Activated T-cell treated with anti-CD3 and anti-CD28 coated beads, Interleukin-2, amount 50 U/mL, for 4 hours (primary cell): ENCODE data around the gene SMIM13. TPM values are rescaled to one million over a fixed set of nuclear protein-coding genes. Genes with fewer than 3 reads are reported as not detected.

Experiments
- ATAC-seq, 2 donors: fragments of 200-7000 bp; cut with Tn5 transposase; one replicate each; pipeline ENCODE4 v1.10.0; 2021
- DNase-seq: peaks from one replicate; pipeline ENCODE4 v3.0.0-alpha.2; 2020
- H3K27me3 Mint-ChIP-seq: one replicate; pipeline ENCODE4 v1.8.0; 2021; ENCODE audit warnings: low read depth, mixed read lengths
- H3K36me3 Mint-ChIP-seq: one replicate; pipeline ENCODE4 v1.8.0; 2022; ENCODE audit warnings: mixed read lengths; ENCODE audit not compliant: insufficient read depth
- H3K4me1 Mint-ChIP-seq: one replicate; pipeline ENCODE4 v1.8.0; 2021; ENCODE audit warnings: low read depth, mixed read lengths
- H3K4me3 Mint-ChIP-seq: one replicate; pipeline ENCODE4 v1.8.0; 2021; ENCODE audit warnings: mild to moderate bottlenecking, moderate library complexity, mixed read lengths
- H3K9me3 Mint-ChIP-seq: one replicate; pipeline ENCODE4 v1.8.0; 2021; ENCODE audit warnings: mixed read lengths
- total RNA-seq, 3 donors: library from RNA; stranded (reverse); gene quantifications; one replicate each; pipeline ENCODE4 v1.2.1, GENCODE V29; 2021

Gene SMIM13
- total RNA-seq, 3 donors from 2014 or later = 13.7 to 15.2 (median 14.9) TPM

DNA sequence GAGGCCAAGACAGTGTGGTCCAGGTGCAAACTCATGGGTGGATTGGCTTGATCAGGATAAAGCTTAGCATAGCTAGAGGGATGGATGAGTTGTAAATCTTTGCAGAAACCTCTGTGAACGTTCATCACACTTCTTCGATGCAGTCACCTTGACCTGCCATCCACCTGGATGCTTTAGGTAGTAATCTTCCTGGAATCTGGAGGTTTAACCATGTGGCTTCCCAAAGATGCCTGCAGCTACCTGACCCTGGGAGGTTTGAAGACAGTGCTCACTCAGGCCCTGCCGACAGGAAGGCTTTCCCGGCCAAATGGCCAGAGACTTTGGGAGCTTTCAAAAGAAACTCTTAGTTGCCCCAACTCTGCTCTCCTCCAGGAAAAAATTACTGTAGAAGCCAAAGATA lies 73.3 kb downstream of the SMIM13 start:
- DNase-seq (no peak), ATAC-seq (no peak)
- no peaks in the 10 kb centered on the region for H3K9me3 Mint-ChIP-seq
- H3K4me3 Mint-ChIP-seq = no peak overlapping the region
- H3K4me1 Mint-ChIP-seq = peaks cover 8% of the 10 kb centered on the region
- H3K36me3 Mint-ChIP-seq = no peaks in the 10 kb centered on the region
- H3K27me3 Mint-ChIP-seq = no peaks in the 10 kb centered on the region

- Mint-ChIP-seq H3K4me3 (no peak overlapping the region), H3K27me3 (no peaks in the 10 kb centered on the region), H3K36me3 (no peaks in the 10 kb centered on the region), H3K9me3 (no peaks in the 10 kb centered on the region), H3K4me1 (peaks cover 17% of the 10 kb centered on the region)
- ATAC-seq = no peak
- DNase-seq = no peak
Observed at GRCh38 chr6:11168091-11168635, 74.5 kb downstream of the SMIM13 start.

DNA sequence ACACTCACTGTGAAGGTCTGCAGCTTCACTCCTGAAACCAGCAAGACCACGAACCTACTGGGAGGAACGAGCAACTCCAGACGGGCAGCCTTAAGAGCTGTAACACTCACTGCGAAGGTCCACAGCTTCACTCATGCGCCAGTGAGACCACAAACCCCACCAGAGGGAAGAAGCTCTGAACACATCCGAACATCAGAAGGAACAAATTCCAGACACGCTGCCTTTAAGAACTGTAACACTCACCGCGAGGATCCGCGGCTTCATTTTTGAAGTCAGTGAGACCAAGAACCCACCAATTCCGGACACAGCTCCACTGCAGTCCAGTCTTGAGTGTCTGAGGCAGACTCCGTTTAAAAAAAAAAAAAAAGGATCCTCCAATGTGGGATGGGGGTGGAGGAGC lies 78.3 kb downstream of the SMIM13 start:
- Mint-ChIP-seq H3K4me1 (peaks cover 9% of the 10 kb centered on the region), H3K27me3 (no peaks in the 10 kb centered on the region), H3K4me3 (no peak overlapping the region), H3K9me3 (no peaks in the 10 kb centered on the region), H3K36me3 (no peaks in the 10 kb centered on the region)
- ATAC-seq (no peak), DNase-seq (no peak)

DNA sequence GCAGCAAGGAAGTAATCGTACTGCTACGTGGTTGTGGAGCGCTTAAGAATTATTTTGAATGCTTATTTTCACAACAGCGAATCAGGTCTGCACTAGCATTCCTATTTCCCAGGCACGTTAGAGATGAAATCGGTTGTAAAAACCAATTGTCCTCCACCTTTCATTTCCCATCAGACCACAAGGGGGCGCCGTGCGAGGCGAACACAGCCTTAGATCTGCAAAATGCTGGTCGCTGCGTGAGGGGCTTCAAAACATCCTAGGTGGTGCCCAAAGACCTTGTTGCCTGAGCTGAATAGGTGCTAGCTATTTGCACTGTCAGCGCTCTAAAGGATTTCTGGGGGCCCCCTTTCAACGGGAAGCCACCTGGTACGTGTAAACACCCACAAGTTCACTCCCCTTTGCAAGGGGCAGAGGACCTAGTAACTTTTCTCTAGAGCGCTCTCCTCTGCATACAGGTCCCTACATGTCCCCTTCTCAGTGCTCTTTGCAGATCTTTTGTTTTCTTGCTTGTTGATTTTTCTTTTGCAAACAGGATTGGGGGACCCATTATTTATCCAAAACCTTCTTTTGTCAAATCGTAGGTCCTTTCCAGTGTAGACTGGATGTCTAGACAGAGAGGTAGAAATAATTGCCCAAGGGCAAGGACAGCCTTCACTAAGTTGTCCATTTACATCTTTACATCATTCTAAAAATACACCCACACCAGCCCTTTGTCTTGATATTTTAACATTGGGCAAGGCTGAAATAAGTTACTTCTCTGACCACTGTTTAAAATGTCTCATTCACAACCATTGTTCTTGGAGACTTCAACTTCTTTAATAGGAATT lies 79.1 kb downstream of the SMIM13 start:
- no peaks in the 10 kb centered on the region for H3K36me3 Mint-ChIP-seq
- peak; percentile 78 for DNase-seq
- H3K27me3 Mint-ChIP-seq = no peaks in the 10 kb centered on the region
- peak overlapping the region; percentile 5 for H3K4me3 Mint-ChIP-seq
- peak in 1 of 2 donors; percentile 72 for ATAC-seq
- peaks cover 9% of the 10 kb centered on the region for H3K4me1 Mint-ChIP-seq
- H3K9me3 Mint-ChIP-seq = no peaks in the 10 kb centered on the region

DNA sequence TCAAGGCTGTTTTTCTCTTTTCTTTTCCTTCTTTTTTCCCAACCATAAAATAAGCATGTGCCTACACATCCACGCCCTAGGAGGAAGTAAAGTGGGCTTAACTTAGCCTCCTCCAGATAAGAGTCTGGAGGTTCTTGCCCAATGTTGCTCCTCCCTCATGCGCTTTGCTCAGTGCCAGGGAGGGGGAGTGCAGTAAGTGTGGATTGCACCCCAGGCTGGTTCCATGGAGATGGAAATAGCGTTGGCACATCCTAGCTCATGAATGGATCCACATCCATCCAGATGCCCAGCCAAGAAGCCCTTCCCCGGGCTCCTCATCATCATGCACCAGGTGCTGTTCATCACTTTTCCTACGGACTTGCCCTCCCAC lies 80.6 kb downstream of the SMIM13 start:
- H3K27me3 Mint-ChIP-seq = no peaks in the 10 kb centered on the region
- H3K9me3 Mint-ChIP-seq = peaks cover under 1% of the 10 kb centered on the region
- H3K4me1 Mint-ChIP-seq = peaks cover 9% of the 10 kb centered on the region
- no peak for DNase-seq
- no peaks in the 10 kb centered on the region for H3K36me3 Mint-ChIP-seq
- no peak overlapping the region for H3K4me3 Mint-ChIP-seq
- no peak for ATAC-seq

DNA sequence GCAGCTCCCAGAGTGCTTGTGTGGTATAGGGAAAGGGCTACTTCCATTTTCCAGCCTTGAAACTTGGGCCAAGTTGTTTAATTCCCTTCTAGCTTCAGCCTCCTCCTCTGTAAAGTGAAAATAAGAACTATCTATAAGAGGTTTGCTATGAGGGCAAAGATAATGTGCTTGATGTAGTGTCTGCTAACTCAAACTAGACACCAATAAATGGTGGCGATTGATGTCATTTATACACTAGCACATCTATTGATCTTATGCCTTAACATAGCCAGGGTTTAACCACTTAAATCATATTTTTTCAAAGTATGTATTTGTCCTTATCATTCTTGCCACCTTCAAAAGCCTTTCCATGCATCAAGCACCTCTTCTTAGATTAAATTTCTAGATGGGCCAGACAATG lies 83.6 kb downstream of the SMIM13 start:
- Mint-ChIP-seq H3K36me3 (peaks cover 6% of the 10 kb centered on the region), H3K4me1 (peaks cover 8% of the 10 kb centered on the region), H3K27me3 (no peaks in the 10 kb centered on the region), H3K4me3 (no peak overlapping the region), H3K9me3 (peaks cover 19% of the 10 kb centered on the region)
- ATAC-seq = no peak
- DNase-seq = no peak

DNA sequence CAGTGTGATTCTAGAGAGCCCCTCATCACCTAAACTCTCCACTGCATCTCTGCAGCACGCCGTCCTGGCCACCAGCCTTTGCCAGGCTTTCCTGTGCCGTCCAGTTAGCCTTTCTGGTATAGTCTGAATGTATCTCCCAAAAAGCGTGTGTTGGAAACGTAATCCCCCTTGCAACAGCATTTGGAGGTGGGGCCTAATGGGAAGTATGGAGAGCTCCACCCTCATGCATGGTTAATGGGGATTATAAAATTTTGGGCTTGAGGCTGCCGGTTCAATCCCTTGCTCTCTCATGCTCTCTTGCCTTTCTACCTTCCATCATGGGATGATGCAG lies 85.4 kb downstream of the SMIM13 start:
- ATAC-seq (no peak), DNase-seq (no peak)
- Mint-ChIP-seq H3K36me3 (peaks cover 21% of the 10 kb centered on the region), H3K9me3 (peaks cover 19% of the 10 kb centered on the region), H3K27me3 (no peaks in the 10 kb centered on the region), H3K4me1 (no peaks in the 10 kb centered on the region), H3K4me3 (no peak overlapping the region)

DNA sequence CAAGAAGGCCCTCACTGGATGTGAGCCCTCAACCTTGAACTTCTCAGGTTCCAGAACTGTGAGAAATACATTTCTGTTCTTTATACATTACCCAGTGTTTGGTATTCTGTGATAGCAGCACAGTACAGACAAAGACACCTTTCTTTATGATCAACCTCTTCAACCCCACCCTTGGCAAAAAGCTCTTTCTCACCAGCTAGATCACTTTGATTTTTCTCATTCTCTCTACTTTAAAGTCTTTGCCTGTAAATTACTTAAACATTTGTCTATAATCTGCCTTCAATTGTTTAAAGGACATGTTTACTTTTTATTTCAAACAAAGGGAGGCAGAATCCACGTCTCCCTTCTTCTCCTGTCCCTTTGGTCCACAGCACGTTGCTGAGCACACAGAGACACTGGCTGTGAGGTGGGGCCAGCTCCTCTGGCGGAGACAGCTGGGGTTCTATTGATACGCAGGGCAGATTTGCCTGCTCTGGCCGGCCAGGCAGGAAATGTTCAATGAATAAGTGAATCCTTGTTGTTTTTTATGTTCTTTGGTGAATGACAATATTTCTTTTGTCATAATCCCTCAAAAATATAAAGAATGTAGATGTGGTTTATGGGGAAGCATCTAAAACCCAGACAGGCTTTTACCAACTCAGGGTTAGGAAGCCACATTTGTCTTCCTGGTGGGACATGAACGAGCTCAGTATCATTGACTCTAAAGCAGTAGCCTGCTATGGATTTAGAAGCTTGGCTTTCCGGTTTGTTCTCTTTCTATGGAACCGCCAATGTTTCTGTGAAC lies 86.0 kb downstream of the SMIM13 start:
- H3K4me3 Mint-ChIP-seq = no peak overlapping the region
- DNase-seq (no peak), ATAC-seq (no peak)
- H3K9me3 Mint-ChIP-seq = peaks cover 19% of the 10 kb centered on the region
- peaks cover 26% of the 10 kb centered on the region for H3K36me3 Mint-ChIP-seq
- H3K4me1 Mint-ChIP-seq = no peaks in the 10 kb centered on the region
- H3K27me3 Mint-ChIP-seq = no peaks in the 10 kb centered on the region

GRCh38 chr6:11181478-11182136 lies 88.0 kb downstream of the SMIM13 start:
- Mint-ChIP-seq H3K9me3 (peaks cover 19% of the 10 kb centered on the region), H3K27me3 (no peaks in the 10 kb centered on the region), H3K36me3 (peaks cover 42% of the 10 kb centered on the region), H3K4me1 (no peaks in the 10 kb centered on the region), H3K4me3 (no peak overlapping the region)
- ATAC-seq (no peak), DNase-seq (no peak)

DNA sequence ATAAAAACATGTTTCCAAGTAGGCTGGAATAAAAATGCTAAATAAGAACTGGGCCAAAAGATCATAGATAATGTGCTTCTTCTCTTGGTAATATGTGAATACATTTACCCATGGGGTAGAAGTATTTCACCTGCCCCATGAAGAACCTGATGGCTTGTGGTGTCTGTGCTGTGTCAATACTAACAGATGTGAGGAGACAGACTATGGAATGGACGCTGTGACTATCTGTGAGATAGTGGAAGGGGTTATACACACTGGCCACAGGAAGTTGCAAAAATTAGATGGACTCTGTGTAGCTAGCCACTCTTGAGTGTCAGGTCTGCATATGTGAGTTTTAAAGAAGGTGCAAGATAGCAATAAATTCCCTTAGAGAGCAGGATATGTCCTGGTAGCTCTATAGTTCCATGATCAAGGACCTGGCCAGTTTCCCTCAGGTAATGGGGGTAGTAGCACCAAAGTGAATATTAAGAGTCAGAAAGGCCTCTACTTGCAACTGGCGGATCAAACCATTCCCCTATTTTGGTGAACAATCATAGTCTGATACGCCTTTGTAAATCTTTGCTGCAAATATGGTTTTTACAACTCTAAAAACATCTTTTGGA lies 90.2 kb downstream of the SMIM13 start:
- Mint-ChIP-seq H3K4me1 (no peaks in the 10 kb centered on the region), H3K27me3 (no peaks in the 10 kb centered on the region), H3K36me3 (peaks cover 63% of the 10 kb centered on the region), H3K4me3 (no peak overlapping the region), H3K9me3 (peaks cover 19% of the 10 kb centered on the region)
- ATAC-seq (no peak), DNase-seq (no peak)

DNA sequence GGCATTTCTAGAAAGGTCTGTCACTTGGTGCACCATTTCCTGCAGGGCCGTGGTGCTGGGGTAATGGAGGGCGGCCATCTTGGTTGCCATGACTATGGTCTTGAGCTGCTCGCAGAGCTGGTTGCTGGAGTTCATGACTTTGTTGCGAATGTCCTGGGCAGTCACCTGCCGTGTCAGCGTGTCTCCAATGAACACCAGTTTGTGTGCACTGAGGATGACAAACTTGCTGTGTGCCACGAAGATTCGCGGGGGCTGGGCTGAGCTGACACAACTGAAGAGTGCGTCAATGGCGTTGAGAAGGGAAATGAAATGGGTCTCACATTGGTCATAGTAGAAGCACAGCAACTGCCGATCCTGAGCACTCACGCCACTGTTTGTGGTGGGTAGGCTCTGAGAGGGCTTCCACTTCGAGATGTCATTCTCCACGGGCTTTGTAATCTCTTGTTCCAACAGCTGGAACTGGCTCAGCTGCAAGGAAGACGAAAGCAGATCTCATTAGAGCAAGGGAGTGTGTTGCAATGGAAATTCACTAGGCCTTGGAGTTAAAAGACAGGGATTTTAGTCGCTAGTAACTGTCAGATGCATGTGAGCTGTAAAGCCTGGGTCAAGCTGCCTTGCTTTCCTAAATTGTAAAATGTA lies 91.7 kb downstream of the SMIM13 start:
- no peaks in the 10 kb centered on the region for H3K27me3 Mint-ChIP-seq
- ATAC-seq = no peak

DNA sequence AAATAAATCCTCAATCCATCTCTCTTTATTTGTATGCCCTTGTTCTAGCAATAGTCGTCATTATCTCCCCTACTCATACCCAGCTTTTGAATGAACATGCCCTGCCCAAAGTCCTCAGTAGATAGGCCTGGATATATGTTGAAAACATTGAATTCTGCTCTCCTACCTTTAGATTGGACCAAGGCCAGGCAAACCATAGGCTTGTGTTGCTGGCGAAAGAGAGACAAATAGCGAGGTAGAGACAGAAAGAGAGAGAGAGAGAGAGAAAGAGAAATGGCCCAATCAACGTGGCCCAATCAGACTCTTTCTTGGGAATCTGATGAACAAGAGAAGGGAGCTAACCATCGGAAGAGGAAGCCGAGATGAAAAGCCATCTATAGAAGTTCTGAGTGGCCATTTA lies 93.7 kb downstream of the SMIM13 start:
- Mint-ChIP-seq H3K27me3 (no peaks in the 10 kb centered on the region), H3K4me1 (no peaks in the 10 kb centered on the region), H3K36me3 (peaks cover 79% of the 10 kb centered on the region), H3K4me3 (no peak overlapping the region), H3K9me3 (no peaks in the 10 kb centered on the region)
- ATAC-seq (no peak), DNase-seq (no peak)

More for the DNA sequence above, 91.7 kb downstream of the SMIM13 start:
- Mint-ChIP-seq H3K4me3 (no peak overlapping the region), H3K9me3 (peaks cover 14% of the 10 kb centered on the region), H3K36me3 (peaks cover 70% of the 10 kb centered on the region), H3K4me1 (no peaks in the 10 kb centered on the region)
- no peak for DNase-seq
